ENCODE measurements around the gene UBXN6.

DNA sequence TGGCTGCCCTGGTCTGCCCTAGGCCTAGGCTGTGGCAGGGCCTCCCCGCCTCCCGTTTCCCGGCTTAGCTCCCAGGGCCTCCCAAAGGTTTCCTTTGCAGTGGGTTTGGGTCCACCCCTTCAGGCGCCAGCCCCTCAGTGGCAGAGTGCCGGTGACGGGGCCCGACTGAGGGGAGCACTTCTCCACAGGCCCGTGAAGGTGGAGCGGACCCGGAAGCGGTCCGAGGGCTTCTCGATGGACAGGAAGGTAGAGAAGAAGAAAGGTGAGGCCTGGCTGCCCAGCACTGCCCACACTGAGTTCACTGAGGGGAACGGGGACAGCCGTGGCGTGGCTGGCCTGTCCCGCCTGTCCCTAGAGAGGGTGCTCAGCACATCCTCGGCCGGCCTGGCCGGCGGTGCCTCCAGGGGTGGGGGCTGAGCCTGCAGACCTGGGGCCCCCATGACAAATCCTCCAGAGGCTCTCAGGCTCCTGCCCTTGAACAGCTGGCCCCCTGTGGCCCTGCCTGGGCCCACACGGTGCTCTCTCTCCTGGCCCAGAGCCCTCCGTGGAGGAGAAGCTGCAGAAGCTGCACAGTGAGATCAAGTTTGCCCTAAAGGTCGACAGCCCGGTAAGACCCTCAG lies 40.3 kb upstream of the UBXN6 start:
- TF ChIP-seq, protein P1, sequence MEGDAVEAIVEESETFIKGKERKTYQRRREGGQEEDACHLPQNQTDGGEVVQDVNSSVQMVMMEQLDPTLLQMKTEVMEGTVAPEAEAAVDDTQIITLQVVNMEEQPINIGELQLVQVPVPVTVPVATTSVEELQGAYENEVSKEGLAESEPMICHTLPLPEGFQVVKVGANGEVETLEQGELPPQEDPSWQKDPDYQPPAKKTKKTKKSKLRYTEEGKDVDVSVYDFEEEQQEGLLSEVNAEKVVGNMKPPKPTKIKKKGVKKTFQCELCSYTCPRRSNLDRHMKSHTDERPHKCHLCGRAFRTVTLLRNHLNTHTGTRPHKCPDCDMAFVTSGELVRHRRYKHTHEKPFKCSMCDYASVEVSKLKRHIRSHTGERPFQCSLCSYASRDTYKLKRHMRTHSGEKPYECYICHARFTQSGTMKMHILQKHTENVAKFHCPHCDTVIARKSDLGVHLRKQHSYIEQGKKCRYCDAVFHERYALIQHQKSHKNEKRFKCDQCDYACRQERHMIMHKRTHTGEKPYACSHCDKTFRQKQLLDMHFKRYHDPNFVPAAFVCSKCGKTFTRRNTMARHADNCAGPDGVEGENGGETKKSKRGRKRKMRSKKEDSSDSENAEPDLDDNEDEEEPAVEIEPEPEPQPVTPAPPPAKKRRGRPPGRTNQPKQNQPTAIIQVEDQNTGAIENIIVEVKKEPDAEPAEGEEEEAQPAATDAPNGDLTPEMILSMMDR (IDR thresholded peaks at IDR 0.05) = no peak
- TF ChIP-seq POLR2A (IDR thresholded peaks at IDR 0.05) (no peak), POLR2AphosphoS5 (IDR thresholded peaks at IDR 0.05) (no peak)
